ENCODE measurements around the gene INPP5E. TPM values are rescaled to one million over a fixed set of nuclear protein-coding genes. Genes with fewer than 3 reads are reported as not detected.

INPP5E gene
- total and polyA plus RNA-seq, 10 of the 15 experiments (the other 5 are each of a cell fraction or from before 2014, with no cell fraction given) = 0.24 to 16.0 (median 5.3) TPM

- TF ChIP-seq ETV6 (conservative IDR thresholded peaks at IDR 0.05 in 1 of 2, IDR thresholded peaks at IDR 0.05 in 1 of 2; ENCODE audit: borderline replicate concordance in 1 of 2, low read depth in 1 of 2) (no peak), ZZZ3 (IDR thresholded peaks at IDR 0.05; ENCODE audit: control insufficient read depth, insufficient read length, low read depth) (no peak), PAX8 (IDR thresholded peaks at IDR 0.05) (no peak), SMC3 (IDR thresholded peaks at IDR 0.05; ENCODE audit: borderline replicate concordance, low read length) (no peak), CTCF (IDR thresholded peaks at IDR 0.05 in 2 of 3, conservative IDR thresholded peaks at IDR 0.05 in 1 of 3; ENCODE audit: control insufficient read depth in 2 of 3, extremely low read depth in 1 of 3, insufficient read depth in 1 of 3, low read depth in 3 of 3, low read length in 3 of 3) (no peak), BACH1 (IDR thresholded peaks at IDR 0.05; ENCODE audit: borderline replicate concordance) (no peak), CBX5 (IDR thresholded peaks at IDR 0.05; ENCODE audit: low read depth) (no peak)
Observed at GRCh38 chr9:136437430-136437829, 2.2 kb downstream of the INPP5E start (continued).

GRCh38 chr9:136436055-136436634 lies 3.5 kb downstream of the INPP5E start:
- intact Hi-C loops (cut with micrococcal nuclease; ENCODE audit: unreplicated experiment) = no loop called here
- in situ Hi-C loops (cut with MboI) = no loop called here
- Histone ChIP-seq H3K27ac (ENCODE audit: control insufficient read depth, insufficient read depth) (no peak overlapping the region), H2AFZ (ENCODE audit: control insufficient read depth, low read depth, low read length) (no peak overlapping the region), H3K9ac (ENCODE audit: control insufficient read depth, insufficient read depth, low read length) (no peak overlapping the region), H3K4me3 (no peak overlapping the region), H4K20me1 (ENCODE audit: control insufficient read depth, insufficient read depth) (no peaks in the 10 kb centered on the region), H3K36me3 (ENCODE audit: control insufficient read depth in 2 of 2, insufficient read depth in 2 of 2, low read length in 1 of 2) (peaks cover 3 to 4% of the 10 kb centered on the region in 2 experiments), H3K27me3 (replicated peaks in 1 of 2; ENCODE audit: control insufficient read depth in 2 of 2, insufficient read depth in 2 of 2, low read length in 1 of 2) (no peaks in the 10 kb centered on the region), H3K4me1 (ENCODE audit: control insufficient read depth, insufficient read depth, low read length) (peaks cover 6% of the 10 kb centered on the region; the same call in 1 of the 2 replicates), H3K79me2 (ENCODE audit: control insufficient read depth, insufficient read depth, low read length) (peaks cover 40% of the 10 kb centered on the region), H3K4me2 (ENCODE audit: control insufficient read depth, insufficient read depth) (peak overlapping the region; percentile 48), H3K9me3 (replicated peaks; ENCODE audit: control insufficient read depth, insufficient read depth, low read length) (no peaks in the 10 kb centered on the region)
- DNase-seq (ENCODE audit: low read depth, low spot score) (no peak), ATAC-seq (no peak), FAIRE-seq (no peak)
- no TSS peak for BruUV-seq (replicated peaks)
- RAD21 ChIA-PET (ENCODE audit: unreplicated experiment) = interaction anchor here (1.0 kb wide), 1 partner anchor 23 kb away, joined by 3 read pairs; no protein-coding TSS in a partner anchor
- 93% methylated on average over 25 of the region's 25 CpGs for WGBS (ENCODE audit: insufficient coverage, insufficient replicate concordance, low lambda C conversion rate, missing lambda C conversion rate)
- SMC1A ChIA-PET (ENCODE audit: uncharacterized antibody, unreplicated experiment) = interaction anchor here (1.3 kb wide), 1 partner anchor 27 kb away, joined by 3 read pairs; no protein-coding TSS in a partner anchor
- POLR2A ChIA-PET = no interaction called here
- CTCF ChIA-PET = interaction anchor here (1.6 kb wide), 1 partner anchor 44 kb away, joined by 4 read pairs; no protein-coding TSS in a partner anchor
- TF ChIP-seq CHD1 (IDR thresholded peaks at IDR 0.05; ENCODE audit: low read depth, low read length) (no peak), SMAD5 (IDR thresholded peaks at IDR 0.05; ENCODE audit: low read depth) (no peak), ZNF687 (IDR thresholded peaks at IDR 0.05) (no peak), CHD2 (IDR thresholded peaks at IDR 0.05; ENCODE audit: borderline replicate concordance, low read depth, low read length) (no peak), ZNF217 (IDR thresholded peaks at IDR 0.05) (no peak), IKZF1 (conservative IDR thresholded peaks at IDR 0.05) (no peak), TCF12 (IDR thresholded peaks at IDR 0.05; ENCODE audit: low read depth, low read length) (no peak), CBFB (IDR thresholded peaks at IDR 0.05; ENCODE audit: low read depth) (no peak), NRF1 (conservative IDR thresholded peaks at IDR 0.05; ENCODE audit: low read depth, low read length) (no peak), RAD21 (IDR thresholded peaks at IDR 0.05; ENCODE audit: insufficient read depth, low read depth, low read length) (no peak), POU2F2 (IDR thresholded peaks at IDR 0.05; ENCODE audit: borderline replicate concordance, low read depth, low read length) (no peak), ASH2L (IDR thresholded peaks at IDR 0.05; ENCODE audit: borderline replicate concordance, low read depth) (no peak)

All from GM12878 (cell line).